Measurements from ENCODE around the gene CDX1.
A peak's percentile ranks its signal among the peaks of the same experiment; 100 is the strongest.

CDX1 gene

GRCh38 chr5:150144879-150145278 lies 21.7 kb upstream of the CDX1 start:
- DNase-seq (ENCODE audit: low read depth): no peak
- no peak for TF ChIP-seq CTCF (conservative IDR thresholded peaks at IDR 0.05; ENCODE audit: control insufficient read depth, insufficient read depth, low read depth, low read length)
- peak overlapping the region; percentile 2 for H3K4me3 ChIP-seq (ENCODE audit: control insufficient read depth, low read depth, low read length)

GRCh38 chr5:150146235-150146634 lies 20.3 kb upstream of the CDX1 start:
- no peak overlapping the region for H3K4me3 ChIP-seq (ENCODE audit: control insufficient read depth, low read depth, low read length)
- no peak for DNase-seq (ENCODE audit: low read depth)
- no peak for TF ChIP-seq CTCF (conservative IDR thresholded peaks at IDR 0.05; ENCODE audit: control insufficient read depth, insufficient read depth, low read depth, low read length)

- H3K4me3 ChIP-seq (ENCODE audit: control insufficient read depth, low read depth, low read length): no peak overlapping the region
- TF ChIP-seq CTCF (conservative IDR thresholded peaks at IDR 0.05; ENCODE audit: control insufficient read depth, insufficient read depth, low read depth, low read length): no peak
- DNase-seq (ENCODE audit: low read depth): no peak
These were observed 19.5 kb upstream of the CDX1 start for GRCh38 chr5:150146862-150147601.

- H3K4me3 ChIP-seq (ENCODE audit: control insufficient read depth, low read depth, low read length): no peak overlapping the region
These were observed 18.9 kb upstream of the CDX1 start for GRCh38 chr5:150147670-150148069.

GRCh38 chr5:150148117-150148927 lies 18.3 kb upstream of the CDX1 start:
- no peak for TF ChIP-seq CTCF (conservative IDR thresholded peaks at IDR 0.05; ENCODE audit: control insufficient read depth, insufficient read depth, low read depth, low read length)
- peak; percentile 92 for DNase-seq (ENCODE audit: low read depth)
- H3K4me3 ChIP-seq (ENCODE audit: control insufficient read depth, low read depth, low read length): no peak overlapping the region

More at GRCh38 chr5:150147670-150148069, 18.9 kb upstream of the CDX1 start:
- no peak for TF ChIP-seq CTCF (conservative IDR thresholded peaks at IDR 0.05; ENCODE audit: control insufficient read depth, insufficient read depth, low read depth, low read length)
- DNase-seq (ENCODE audit: low read depth): peak; percentile 68

- DNase-seq (ENCODE audit: low read depth): peak; percentile 4
- TF ChIP-seq CTCF (conservative IDR thresholded peaks at IDR 0.05; ENCODE audit: control insufficient read depth, insufficient read depth, low read depth, low read length): no peak
- H3K4me3 ChIP-seq (ENCODE audit: control insufficient read depth, low read depth, low read length): no peak overlapping the region
These were observed 17.0 kb upstream of the CDX1 start for GRCh38 chr5:150149618-150150017.

All from fibroblast of mammary gland (primary cell).